ENCODE measurements around the gene FTMT.

DNA sequence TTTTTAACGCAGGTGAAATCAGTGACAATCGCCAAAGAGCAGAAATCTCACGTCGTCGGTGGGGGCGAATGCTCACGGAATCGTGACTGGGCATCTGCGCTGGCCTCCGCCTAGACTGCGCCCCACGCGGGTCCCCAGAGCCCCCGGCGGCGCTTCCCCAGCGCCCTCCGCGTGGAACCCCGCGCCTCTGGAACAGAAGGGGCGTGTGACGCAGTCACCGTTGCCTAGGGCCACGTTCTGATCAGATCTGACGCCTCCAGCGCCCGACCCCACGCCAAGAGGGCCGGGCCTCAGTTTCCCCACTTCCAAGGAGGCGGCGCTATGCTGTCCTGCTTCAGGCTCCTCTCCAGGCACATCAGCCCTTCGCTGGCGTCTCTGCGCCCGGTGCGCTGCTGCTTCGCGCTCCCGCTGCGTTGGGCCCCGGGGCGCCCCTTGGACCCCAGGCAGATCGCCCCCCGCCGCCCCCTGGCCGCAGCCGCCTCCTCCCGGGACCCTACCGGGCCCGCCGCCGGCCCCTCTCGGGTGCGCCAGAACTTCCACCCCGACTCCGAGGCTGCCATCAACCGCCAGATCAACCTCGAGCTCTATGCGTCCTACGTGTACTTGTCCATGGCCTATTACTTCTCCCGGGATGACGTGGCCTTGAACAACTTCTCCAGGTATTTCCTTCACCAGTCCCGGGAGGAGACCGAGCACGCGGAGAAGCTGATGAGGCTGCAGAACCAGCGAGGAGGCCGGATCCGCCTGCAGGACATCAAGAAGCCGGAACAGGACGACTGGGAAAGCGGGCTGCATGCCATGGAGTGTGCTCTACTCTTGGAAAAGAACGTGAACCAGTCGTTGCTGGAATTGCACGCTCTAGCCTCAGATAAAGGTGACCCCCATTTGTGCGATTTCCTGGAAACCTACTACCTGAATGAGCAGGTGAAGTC, at the start of gene FTMT:
- TF ChIP-seq CTCF (IDR thresholded peaks at IDR 0.05) (no peak), POLR2AphosphoS5 (IDR thresholded peaks at IDR 0.05) (no peak), POLR2A (IDR thresholded peaks at IDR 0.05) (no peak), EP300 (IDR thresholded peaks at IDR 0.05) (no peak)
